Ovary (tissue), 10 donors: ENCODE measurements around the gene CFAP210. TPM values are rescaled to one million over a fixed set of nuclear protein-coding genes. Genes with fewer than 3 reads are reported as not detected.

ENCODE experiments used
- DNase-seq, 5 donors: peaks; one replicate each; pipeline ENCODE4 v3.0.0-alpha.2; 2019 to 2020
- H3K27ac ChIP-seq, 2 donors: fragments of 200-600 bp; one replicate each; pipeline versions ENCODE4 v1.5.1 to v1.8.0; 2019 to 2022
- H3K27me3 ChIP-seq: fragments of 200-600 bp; one replicate; pipeline ENCODE4 v1.8.0; 2022
- H3K36me3 ChIP-seq: fragments of 200-600 bp; sonication (generic); one replicate; pipeline ENCODE4 v1.5.1; 2019
- H3K4me1 ChIP-seq: one replicate; pipeline ENCODE4 v1.8.1; 2013; ENCODE audit warnings: mild to moderate bottlenecking, moderate library complexity; ENCODE audit not compliant: insufficient read depth
- H3K4me3 ChIP-seq: fragments of 200-600 bp; sonication (generic); one replicate; pipeline ENCODE4 v1.5.1; 2017
- H3K9me3 ChIP-seq, 2 donors: fragments of 200-600 bp in 1 of 2; sonication (generic) in 1 of 2; one replicate each; pipeline versions ENCODE4 v1.5.1 to v1.8.1; 2013 to 2019; ENCODE audit warnings: mild to moderate bottlenecking in 1 of 2, moderate library complexity in 1 of 2
- CTCF ChIP-seq, 3 donors: fragments of 450-650 bp in 2 of 3; fragments of 200-600 bp in 1 of 3; IDR thresholded peaks; one replicate each; pipeline versions ENCODE4 v1.5.1 to v1.8.0; 2016 to 2022; ENCODE audit warnings: antibody characterized with exemption in 3 of 3, mild to moderate bottlenecking in 1 of 3
- EP300 ChIP-seq: sonication (generic); formaldehyde crosslinking; IDR thresholded peaks from one replicate; pipeline ENCODE4 v1.6.1; 2017; ENCODE audit warnings: antibody characterized with exemption
- POLR2A ChIP-seq: fragments of 450-650 bp; IDR thresholded peaks from one replicate; pipeline ENCODE4 v1.6.1; 2017; ENCODE audit warnings: antibody characterized with exemption, mild to moderate bottlenecking, moderate library complexity
- WGBS, 3 donors: extraction: QIAGEN DNeasy Blood & Tissue Kit in 1 of 3; methylation state at CpG; one replicate each; pipeline versions ENCODE4 v1.1.5 to v1.1.7; 2013 to 2017; 5-methylcytosine and 5-hydroxymethylcytosine counted together
- intact Hi-C, 4 donors: fragments of 100-400 bp; cut with DNase I; formaldehyde crosslinking; loops; one replicate each; pipeline versions ENCODE4 v1.11.0 to v1.15.1; 2022 to 2023
- long read RNA-seq, 3 donors: library from polyadenylated mRNA in 2 of 3; unstranded in 2 of 3; transcript quantifications; one replicate each; pipeline ENCODE4 v2.0.0 and lab custom pipeline, GENCODE V29; 2021 to 2026
- polyA plus RNA-seq, 2 donors: library from polyadenylated mRNA; stranded (reverse); fragments of 200-250 nt in 1 of 2; fragments of 350-450 nt in 1 of 2; fragmentation: Illumina TruSeq in 1 of 2; extraction: RNeasy Lipid Tissue Mini Kit (QIAGEN cat#74804) in 1 of 2; gene quantifications; one replicate each; pipeline ENCODE4 v1.2.3, GENCODE V29; 2013 to 2014
- total RNA-seq, 7 donors: library from RNA; depleted of rRNA in 2 of 7; stranded (reverse); fragments of >200 nt in 2 of 7; fragmentation: NEBNext Ultra II Directional in 3 of 7; extraction: Animal tissue kit (Norgen Biotek cat#: 25700) in 3 of 7; gene quantifications; one replicate each; pipeline versions ENCODE4 v1.1.0 to v1.2.4, GENCODE V29; 2016 to 2023
- donor health status: DM: no; HTN: no; CAD: no; lungs with moderate emphysema.
- donor health status: DM: no; HTN: no; CAD: no.
- donor health status: Bipolar disorder and iron deficiency.
- donor health status: DM: yes; HTN: yes; CAD: no.
- donor health status: DM: no; HTN: no; CAD: no.
- donor health status: DM: yes; HTN: yes; CAD: no.

CFAP210 gene
- total RNA-seq: 1 to 10 TPM in 4 of 7 donors, under 1 TPM in 2, not detected in 1; 0.35 to 2.8 (median 1.4) TPM
- polyA plus RNA-seq: under 1 TPM; 0.07 to 0.18 TPM
- long read RNA-seq, donor 1, partial matches to known transcripts: 0 of 1 reads
- long read RNA-seq, donor 1, other reads (novel, unspliced or antisense): 1 of 1 reads
- long read RNA-seq, donor 2: 0 reads
- long read RNA-seq, donor 3, partial matches to known transcripts: 0 of 3 reads
- long read RNA-seq, donor 3, other reads (novel, unspliced or antisense): 2 of 3 reads

- H3K27ac ChIP-seq: peak within 1 kb of the TSS; percentile 19 to 69
- DNase-seq: peak; percentile 99 to 100 (median 99)
- peak within 1 kb of the TSS; percentile 86 for H3K4me3 ChIP-seq
- H3K27me3 ChIP-seq: no peaks in the 10 kb centered on the region
- intact Hi-C loops: no loop called here
- H3K4me1 ChIP-seq: no peaks in the 10 kb centered on the region
- H3K36me3 ChIP-seq: no peaks in the 10 kb centered on the region
- H3K9me3 ChIP-seq: no peaks in the 10 kb centered on the region
- peak in 2 of 3 donors; percentile 6 to 9 for TF ChIP-seq CTCF (IDR thresholded peaks at IDR 0.05)
- no peak for TF ChIP-seq EP300
- TF ChIP-seq POLR2A: peak; percentile 94
- 0 to 1% (median 0%) methylated on average over 47 to 63 of the region's 63 CpGs for WGBS, 3 donors
These were observed at the start of gene CFAP210, which contains the start of gene PHOSPHO2 for GRCh38 chr2:169694113-169694893. Gene CFAP210, minus strand, starts transcription at chr2:169694405. Its CDS starts 78 bp downstream, at chr2:169694327. Gene PHOSPHO2, plus strand, starts transcription at chr2:169694469. Its CDS starts 6,503 bp downstream, at chr2:169700972.

GRCh38 chr2:169743549-169743948, 49.3 kb upstream of the CFAP210 start:
- intact Hi-C loops: no loop called here
- no peaks in the 10 kb centered on the region for H3K9me3 ChIP-seq
- peaks cover 3% of the 10 kb centered on the region for H3K4me1 ChIP-seq
- peak; percentile 51 to 74 (median 56) for DNase-seq
- no peak overlapping the region for H3K27ac ChIP-seq
- no peak overlapping the region for H3K4me3 ChIP-seq
- H3K36me3 ChIP-seq: no peaks in the 10 kb centered on the region
- TF ChIP-seq POLR2A (no peak), CTCF (IDR thresholded peaks at IDR 0.05) (no peak), EP300 (no peak)
- no peaks in the 10 kb centered on the region for H3K27me3 ChIP-seq
- 16 to 32% (median 23%) methylated on average over 4 of the region's 4 CpGs for WGBS, 3 donors

GRCh38 chr2:169739351-169739750, 45.1 kb upstream of the CFAP210 start:
- intact Hi-C loops: loop anchor here in 1 of 4 donors (10.0 kb wide), 1 partner anchor 155 kb away; the partner anchor contains the start of gene PPIG
- no peaks in the 10 kb centered on the region for H3K9me3 ChIP-seq
- no peaks in the 10 kb centered on the region for H3K27me3 ChIP-seq
- H3K36me3 ChIP-seq: no peaks in the 10 kb centered on the region
- DNase-seq: no peak
- TF ChIP-seq CTCF (IDR thresholded peaks at IDR 0.05) (no peak), EP300 (no peak), POLR2A (no peak)
- peaks cover 7% of the 10 kb centered on the region for H3K4me1 ChIP-seq
- H3K27ac ChIP-seq: no peak overlapping the region
- H3K4me3 ChIP-seq: no peak overlapping the region
- 70 to 83% (median 79%) methylated on average over 1 of the region's 1 CpG for WGBS, 3 donors

DNA sequence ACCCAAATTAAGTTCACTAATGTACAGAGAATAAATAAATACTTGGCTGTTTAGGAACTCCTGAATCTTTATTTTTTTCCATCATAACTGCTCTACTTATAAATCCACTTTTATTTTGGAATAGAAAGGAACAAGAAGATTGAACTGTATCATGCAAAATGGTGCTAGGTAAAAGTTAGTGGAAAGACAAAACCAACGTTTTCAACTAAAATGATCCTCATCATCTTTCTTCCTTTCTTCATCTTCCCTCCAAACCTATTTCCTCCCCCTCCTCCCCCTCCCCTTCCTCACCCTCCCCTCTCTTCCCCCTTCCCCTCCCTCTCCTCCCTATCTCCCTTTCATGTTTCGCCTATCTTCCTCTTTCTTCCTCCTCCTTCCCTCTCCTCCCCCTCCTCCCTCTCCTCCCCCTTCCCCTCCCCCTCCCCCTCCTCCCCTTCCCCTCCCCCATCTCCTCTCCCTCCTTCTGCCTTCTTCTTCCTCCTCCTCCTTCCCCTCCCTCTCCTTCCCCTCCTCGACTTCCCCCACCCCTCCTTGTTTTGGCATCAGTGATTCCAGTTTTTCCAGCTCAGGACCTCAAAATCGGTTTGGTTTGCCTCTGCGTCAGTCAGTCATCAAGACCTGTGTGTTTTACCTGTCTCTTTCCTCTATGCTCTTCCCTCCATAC, 44.5 kb upstream of the CFAP210 start:
- Histone ChIP-seq H3K36me3 (no peaks in the 10 kb centered on the region), H3K9me3 (no peaks in the 10 kb centered on the region), H3K4me1 (peaks cover 7% of the 10 kb centered on the region), H3K27me3 (no peaks in the 10 kb centered on the region), H3K27ac (no peak overlapping the region), H3K4me3 (no peak overlapping the region)
- 37 to 56% (median 41%) methylated on average over 4 to 5 of the region's 5 CpGs for WGBS, 3 donors
- no peak for TF ChIP-seq POLR2A
- no peak for TF ChIP-seq EP300
- TF ChIP-seq CTCF (IDR thresholded peaks at IDR 0.05): no peak
- intact Hi-C loops: loop anchor here in 1 of 4 donors (10.0 kb wide), 1 partner anchor 154 kb away; the partner anchor contains the start of gene PPIG
- DNase-seq: no peak
